ENCODE data around the gene NUP214.

DNA sequence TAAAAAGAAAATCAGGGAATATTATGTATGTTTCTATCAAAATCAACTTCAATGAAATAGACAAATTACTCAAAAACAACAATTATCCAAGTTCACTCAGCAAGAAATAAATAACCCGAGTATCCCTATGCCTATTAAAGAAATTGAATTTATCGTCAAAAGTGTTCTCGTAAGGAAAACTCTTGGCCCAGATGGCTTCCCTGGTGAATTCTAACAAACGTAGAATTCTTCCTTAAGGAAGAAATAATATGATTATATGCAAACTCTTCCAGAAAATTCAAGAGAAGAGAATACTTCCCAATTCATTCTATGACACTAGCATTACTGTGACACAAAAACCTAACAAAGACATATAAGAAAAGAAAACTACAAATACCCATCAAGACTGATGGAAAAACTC, 121.2 kb downstream of the NUP214 start:
- TF ChIP-seq, protein P1, sequence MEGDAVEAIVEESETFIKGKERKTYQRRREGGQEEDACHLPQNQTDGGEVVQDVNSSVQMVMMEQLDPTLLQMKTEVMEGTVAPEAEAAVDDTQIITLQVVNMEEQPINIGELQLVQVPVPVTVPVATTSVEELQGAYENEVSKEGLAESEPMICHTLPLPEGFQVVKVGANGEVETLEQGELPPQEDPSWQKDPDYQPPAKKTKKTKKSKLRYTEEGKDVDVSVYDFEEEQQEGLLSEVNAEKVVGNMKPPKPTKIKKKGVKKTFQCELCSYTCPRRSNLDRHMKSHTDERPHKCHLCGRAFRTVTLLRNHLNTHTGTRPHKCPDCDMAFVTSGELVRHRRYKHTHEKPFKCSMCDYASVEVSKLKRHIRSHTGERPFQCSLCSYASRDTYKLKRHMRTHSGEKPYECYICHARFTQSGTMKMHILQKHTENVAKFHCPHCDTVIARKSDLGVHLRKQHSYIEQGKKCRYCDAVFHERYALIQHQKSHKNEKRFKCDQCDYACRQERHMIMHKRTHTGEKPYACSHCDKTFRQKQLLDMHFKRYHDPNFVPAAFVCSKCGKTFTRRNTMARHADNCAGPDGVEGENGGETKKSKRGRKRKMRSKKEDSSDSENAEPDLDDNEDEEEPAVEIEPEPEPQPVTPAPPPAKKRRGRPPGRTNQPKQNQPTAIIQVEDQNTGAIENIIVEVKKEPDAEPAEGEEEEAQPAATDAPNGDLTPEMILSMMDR (IDR thresholded peaks at IDR 0.05), result no peak
- no peak for TF ChIP-seq ZFX (IDR thresholded peaks at IDR 0.05; ENCODE audit: borderline replicate concordance)
